Stimulated activated CD4-positive, alpha-beta T cell treated with anti-CD3 and anti-CD28 coated beads, Interleukin-1b, Interleukin-23, amount 100 ng/mL, for 24 hours (primary cell): ENCODE results near the gene NDFIP2.

ENCODE experiments used
- DNase-seq, 4 experiments: peaks; one replicate each; pipeline ENCODE4 v3.0.0-alpha.2; 2020; ENCODE audit warnings: low read depth in 4 of 4, low spot score in 1 of 4

The NDFIP2 gene

GRCh38 chr13:79492918-79493594, 12.1 kb downstream of the NDFIP2 start:
- DNase-seq = no peak

GRCh38 chr13:79496188-79496587, 15.2 kb downstream of the NDFIP2 start:
- DNase-seq = no peak

- DNase-seq = no peak
These were observed 16.1 kb downstream of the NDFIP2 start for GRCh38 chr13:79497064-79497463.

- DNase-seq = no peak
These were observed 16.9 kb downstream of the NDFIP2 start for GRCh38 chr13:79497852-79498251.

- no peak for DNase-seq
These were observed 19.9 kb downstream of the NDFIP2 start for GRCh38 chr13:79500829-79501228.

GRCh38 chr13:79501538-79502232, 20.7 kb downstream of the NDFIP2 start:
- DNase-seq = no peak

GRCh38 chr13:79502859-79503468, 22.0 kb downstream of the NDFIP2 start:
- DNase-seq = no peak

- no peak for DNase-seq
These were observed 22.6 kb downstream of the NDFIP2 start for GRCh38 chr13:79503473-79504017.

- DNase-seq = no peak
These were observed 27.4 kb downstream of the NDFIP2 start for GRCh38 chr13:79508224-79508961.

GRCh38 chr13:79511611-79512010, 30.7 kb downstream of the NDFIP2 start:
- DNase-seq = no peak

GRCh38 chr13:79512950-79513349, 32.0 kb downstream of the NDFIP2 start:
- no peak for DNase-seq

- no peak for DNase-seq
These were observed 35.6 kb downstream of the NDFIP2 start for GRCh38 chr13:79516595-79516994.

GRCh38 chr13:79519255-79519654, 38.3 kb downstream of the NDFIP2 start:
- no peak for DNase-seq

- DNase-seq = no peak
These were observed 41.6 kb downstream of the NDFIP2 start for GRCh38 chr13:79522583-79522982.

GRCh38 chr13:79525064-79525857, 44.3 kb downstream of the NDFIP2 start:
- DNase-seq = no peak

- DNase-seq = no peak
These were observed 46.7 kb downstream of the NDFIP2 start for GRCh38 chr13:79527698-79528097.

- DNase-seq = no peak
These were observed 47.4 kb downstream of the NDFIP2 start for GRCh38 chr13:79528356-79528755.

GRCh38 chr13:79528759-79529191, 47.8 kb downstream of the NDFIP2 start:
- no peak for DNase-seq

- DNase-seq = no peak
These were observed 48.9 kb downstream of the NDFIP2 start for GRCh38 chr13:79529817-79530216.

GRCh38 chr13:79530270-79530669, 49.3 kb downstream of the NDFIP2 start:
- no peak for DNase-seq
